ENCODE measurements around the gene S100A13.
"Not testable (repeated sequence)": the region's sequence is repeated elsewhere in the genome, so short reads cannot be mapped to it uniquely, and the experiment has no call there.

The S100A13 gene

GRCh38 chr1:153626904-153627714, at the start of gene S100A13:
S100A13 (minus strand) TSS chr1:153627505; CDS start chr1:153626472, 1,033 bp downstream.
- Histone ChIP-seq H3K27me3 (ENCODE audit: control insufficient read depth, insufficient read depth, low read length) (0 out of 2 replicates have a peak, but pooled peaks cover 3% of the 10 kb centered on the region), H3K27ac (ENCODE audit: low read depth, low read length) (peak within 1 kb of the TSS; percentile 50; the same call in 1 of the 2 replicates), H3K4me3 (ENCODE audit: low read depth, low read length) (peak within 1 kb of the TSS; percentile 75), H3K36me3 (ENCODE audit: control insufficient read depth, insufficient read depth, low read length) (0 out of 2 replicates have a peak, but pooled peaks cover 13% of the 10 kb centered on the region), H3K4me1 (ENCODE audit: control insufficient read depth, insufficient read depth, low read length) (peaks cover 45% of the 10 kb centered on the region), H3K9me3 (ENCODE audit: control insufficient read depth, insufficient read depth, low read depth, low read length) (no peaks in the 10 kb centered on the region), H3K9ac (ENCODE audit: low read length) (peak within 1 kb of the TSS; percentile 79)

- Histone ChIP-seq H3K9ac (ENCODE audit: low read length) (no peak overlapping the region), H3K9me3 (ENCODE audit: control insufficient read depth, insufficient read depth, low read depth, low read length) (no peaks in the 10 kb centered on the region), H3K4me1 (ENCODE audit: control insufficient read depth, insufficient read depth, low read length) (peaks cover 5% of the 10 kb centered on the region; the same call in 1 of the 2 replicates), H3K4me3 (ENCODE audit: low read depth, low read length) (no peak overlapping the region), H3K36me3 (ENCODE audit: control insufficient read depth, insufficient read depth, low read length) (peaks cover 18% of the 10 kb centered on the region), H3K27ac (ENCODE audit: low read depth, low read length) (no peak overlapping the region), H3K27me3 (ENCODE audit: control insufficient read depth, insufficient read depth, low read length) (peaks cover 8% of the 10 kb centered on the region)
These were observed 46.2 kb upstream of the S100A13 start for GRCh38 chr1:153673511-153673910.

- H3K27me3 ChIP-seq (ENCODE audit: control insufficient read depth, insufficient read depth, low read length); H3K9me3 ChIP-seq (ENCODE audit: control insufficient read depth, insufficient read depth, low read depth, low read length); H3K4me1 ChIP-seq (ENCODE audit: control insufficient read depth, insufficient read depth, low read length): not testable (repeated sequence)
- Histone ChIP-seq H3K36me3 (ENCODE audit: control insufficient read depth, insufficient read depth, low read length) (peaks cover 35% of the 10 kb centered on the region), H3K27ac (ENCODE audit: low read depth, low read length) (0 out of 2 replicates have a peak overlapping the region, but pooled peaks have one; percentile 39), H3K4me3 (ENCODE audit: low read depth, low read length) (peak overlapping the region; percentile 77), H3K9ac (ENCODE audit: low read length) (peak overlapping the region; percentile 66)
These were observed 44.5 kb upstream of the S100A13 start for GRCh38 chr1:153671628-153672353.

GRCh38 chr1:153670859-153671627, 43.7 kb upstream of the S100A13 start, which contains the start of gene ILF2:
ILF2 (minus strand) TSS chr1:153670993; CDS start chr1:153670922, 71 bp downstream.
- Histone ChIP-seq H3K4me1 (ENCODE audit: control insufficient read depth, insufficient read depth, low read length) (no peaks in the 10 kb centered on the region), H3K4me3 (ENCODE audit: low read depth, low read length) (peak within 1 kb of the TSS; percentile 84), H3K36me3 (ENCODE audit: control insufficient read depth, insufficient read depth, low read length) (peaks cover 42% of the 10 kb centered on the region), H3K9me3 (ENCODE audit: control insufficient read depth, insufficient read depth, low read depth, low read length) (no peaks in the 10 kb centered on the region), H3K9ac (ENCODE audit: low read length) (peak within 1 kb of the TSS; percentile 96), H3K27me3 (ENCODE audit: control insufficient read depth, insufficient read depth, low read length) (no peaks in the 10 kb centered on the region), H3K27ac (ENCODE audit: low read depth, low read length) (peak within 1 kb of the TSS; percentile 78)

- Histone ChIP-seq H3K36me3 (ENCODE audit: control insufficient read depth, insufficient read depth, low read length) (peaks cover 49% of the 10 kb centered on the region), H3K4me3 (ENCODE audit: low read depth, low read length) (peak overlapping the region; percentile 84), H3K9ac (ENCODE audit: low read length) (peak overlapping the region; percentile 96), H3K27me3 (ENCODE audit: control insufficient read depth, insufficient read depth, low read length) (no peaks in the 10 kb centered on the region), H3K27ac (ENCODE audit: low read depth, low read length) (peak overlapping the region; percentile 78), H3K4me1 (ENCODE audit: control insufficient read depth, insufficient read depth, low read length) (no peaks in the 10 kb centered on the region), H3K9me3 (ENCODE audit: control insufficient read depth, insufficient read depth, low read depth, low read length) (no peaks in the 10 kb centered on the region)
These were observed 43.1 kb upstream of the S100A13 start for GRCh38 chr1:153670257-153670858.

- Histone ChIP-seq H3K27ac (ENCODE audit: low read depth, low read length) (no peak overlapping the region), H3K9ac (ENCODE audit: low read length) (peak overlapping the region; percentile 96), H3K9me3 (ENCODE audit: control insufficient read depth, insufficient read depth, low read depth, low read length) (no peaks in the 10 kb centered on the region), H3K4me3 (ENCODE audit: low read depth, low read length) (peak overlapping the region; percentile 84), H3K4me1 (ENCODE audit: control insufficient read depth, insufficient read depth, low read length) (no peaks in the 10 kb centered on the region), H3K27me3 (ENCODE audit: control insufficient read depth, insufficient read depth, low read length) (no peaks in the 10 kb centered on the region), H3K36me3 (ENCODE audit: control insufficient read depth, insufficient read depth, low read length) (peaks cover 57% of the 10 kb centered on the region)
These were observed 42.3 kb upstream of the S100A13 start for GRCh38 chr1:153669606-153670005.

GRCh38 chr1:153668672-153669071, 41.4 kb upstream of the S100A13 start:
- H3K4me1 ChIP-seq (ENCODE audit: control insufficient read depth, insufficient read depth, low read length); H3K9ac ChIP-seq (ENCODE audit: low read length); H3K27ac ChIP-seq (ENCODE audit: low read depth, low read length); H3K4me3 ChIP-seq (ENCODE audit: low read depth, low read length); H3K9me3 ChIP-seq (ENCODE audit: control insufficient read depth, insufficient read depth, low read depth, low read length); H3K27me3 ChIP-seq (ENCODE audit: control insufficient read depth, insufficient read depth, low read length): not testable (repeated sequence)
- peaks cover 66% of the 10 kb centered on the region for H3K36me3 ChIP-seq (ENCODE audit: control insufficient read depth, insufficient read depth, low read length)

- Histone ChIP-seq H3K9ac (ENCODE audit: low read length) (no peak overlapping the region), H3K9me3 (ENCODE audit: control insufficient read depth, insufficient read depth, low read depth, low read length) (no peaks in the 10 kb centered on the region), H3K27ac (ENCODE audit: low read depth, low read length) (no peak overlapping the region), H3K4me1 (ENCODE audit: control insufficient read depth, insufficient read depth, low read length) (no peaks in the 10 kb centered on the region), H3K4me3 (ENCODE audit: low read depth, low read length) (no peak overlapping the region), H3K36me3 (ENCODE audit: control insufficient read depth, insufficient read depth, low read length) (peaks cover 78% of the 10 kb centered on the region), H3K27me3 (ENCODE audit: control insufficient read depth, insufficient read depth, low read length) (no peaks in the 10 kb centered on the region)
These were observed 40.1 kb upstream of the S100A13 start for GRCh38 chr1:153667439-153667838.

- Histone ChIP-seq H3K4me3 (ENCODE audit: low read depth, low read length) (no peak overlapping the region), H3K9ac (ENCODE audit: low read length) (no peak overlapping the region), H3K27me3 (ENCODE audit: control insufficient read depth, insufficient read depth, low read length) (no peaks in the 10 kb centered on the region), H3K4me1 (ENCODE audit: control insufficient read depth, insufficient read depth, low read length) (peaks cover 5% of the 10 kb centered on the region; the same call in 1 of the 2 replicates), H3K27ac (ENCODE audit: low read depth, low read length) (no peak overlapping the region), H3K9me3 (ENCODE audit: control insufficient read depth, insufficient read depth, low read depth, low read length) (no peaks in the 10 kb centered on the region), H3K36me3 (ENCODE audit: control insufficient read depth, insufficient read depth, low read length) (peaks cover 83% of the 10 kb centered on the region)
These were observed 35.9 kb upstream of the S100A13 start for GRCh38 chr1:153663211-153663610.

GRCh38 chr1:153662269-153662668, 35.0 kb upstream of the S100A13 start:
- no peaks in the 10 kb centered on the region for H3K9me3 ChIP-seq (ENCODE audit: control insufficient read depth, insufficient read depth, low read depth, low read length)
- no peak overlapping the region for H3K4me3 ChIP-seq (ENCODE audit: low read depth, low read length)
- peaks cover 5% of the 10 kb centered on the region; the same call in 1 of the 2 replicates for H3K4me1 ChIP-seq (ENCODE audit: control insufficient read depth, insufficient read depth, low read length)
- peaks cover 73% of the 10 kb centered on the region for H3K36me3 ChIP-seq (ENCODE audit: control insufficient read depth, insufficient read depth, low read length)
- no peak overlapping the region for H3K27ac ChIP-seq (ENCODE audit: low read depth, low read length)
- H3K9ac ChIP-seq (ENCODE audit: low read length) = no peak overlapping the region
- no peaks in the 10 kb centered on the region for H3K27me3 ChIP-seq (ENCODE audit: control insufficient read depth, insufficient read depth, low read length)

Data from HUES6 (cell line).